ENCODE measurements around the gene EIF3D. TPM values are rescaled to one million over a fixed set of nuclear protein-coding genes. Genes with fewer than 3 reads are reported as not detected.

The EIF3D gene
- total RNA-seq, 2 donors from 2014 or later: 248 to 321 TPM

- Mint-ChIP-seq H3K4me1 (ENCODE audit: low read depth in 2 of 2) (peaks cover 4 to 11% of the 10 kb centered on the region in 2 donors), H3K27ac (no peak overlapping the region), H3K27me3 (no peaks in the 10 kb centered on the region), H3K36me3 (peaks cover 22% of the 10 kb centered on the region), H3K4me3 (no peak overlapping the region), H3K9me3 (no peaks in the 10 kb centered on the region)
- DNase-seq (ENCODE audit: low spot score) (no peak), ATAC-seq (no peak)
These were observed 53.6 kb downstream of the EIF3D start for GRCh38 chr22:36475341-36475740.

- no peak for ATAC-seq
- H3K9me3 Mint-ChIP-seq: no peaks in the 10 kb centered on the region
- H3K4me3 Mint-ChIP-seq: no peak overlapping the region
- no peaks in the 10 kb centered on the region for H3K27me3 Mint-ChIP-seq
- H3K27ac Mint-ChIP-seq: no peak overlapping the region
- H3K4me1 Mint-ChIP-seq (ENCODE audit: low read depth in 2 of 2): peaks cover 12 to 16% of the 10 kb centered on the region in 2 donors
- H3K36me3 Mint-ChIP-seq: peaks cover 22% of the 10 kb centered on the region
- no peak for DNase-seq (ENCODE audit: low spot score)
These were observed 56.3 kb downstream of the EIF3D start for GRCh38 chr22:36472689-36473088.

GRCh38 chr22:36471341-36471821 lies 57.6 kb downstream of the EIF3D start:
- no peak for DNase-seq (ENCODE audit: low spot score)
- no peak for ATAC-seq
- no peak overlapping the region for H3K4me3 Mint-ChIP-seq
- H3K9me3 Mint-ChIP-seq: no peaks in the 10 kb centered on the region
- peaks cover 12 to 20% of the 10 kb centered on the region in 2 donors for H3K4me1 Mint-ChIP-seq (ENCODE audit: low read depth in 2 of 2)
- H3K36me3 Mint-ChIP-seq: peaks cover 15% of the 10 kb centered on the region
- no peak overlapping the region for H3K27ac Mint-ChIP-seq
- H3K27me3 Mint-ChIP-seq: no peaks in the 10 kb centered on the region

GRCh38 chr22:36470994-36471331 lies 58.0 kb downstream of the EIF3D start:
- H3K36me3 Mint-ChIP-seq: peaks cover 13% of the 10 kb centered on the region
- H3K9me3 Mint-ChIP-seq: no peaks in the 10 kb centered on the region
- H3K27ac Mint-ChIP-seq: no peak overlapping the region
- DNase-seq (ENCODE audit: low spot score): no peak
- H3K4me1 Mint-ChIP-seq (ENCODE audit: low read depth in 2 of 2): peaks cover 12 to 19% of the 10 kb centered on the region in 2 donors
- H3K27me3 Mint-ChIP-seq: no peaks in the 10 kb centered on the region
- no peak overlapping the region for H3K4me3 Mint-ChIP-seq
- no peak for ATAC-seq

GRCh38 chr22:36470162-36470993 lies 58.6 kb downstream of the EIF3D start:
- Mint-ChIP-seq H3K36me3 (peaks cover 7% of the 10 kb centered on the region), H3K9me3 (no peaks in the 10 kb centered on the region), H3K4me1 (ENCODE audit: low read depth in 2 of 2) (peaks cover 12 to 16% of the 10 kb centered on the region in 2 donors), H3K27me3 (no peaks in the 10 kb centered on the region), H3K27ac (peak overlapping the region in 1 of 2 donors; percentile 19), H3K4me3 (no peak overlapping the region)
- DNase-seq (ENCODE audit: low spot score) (peak; percentile 94), ATAC-seq (peak; percentile 81 to 82)

- Mint-ChIP-seq H3K27me3 (no peaks in the 10 kb centered on the region), H3K4me1 (ENCODE audit: low read depth in 2 of 2) (peaks cover 12 to 16% of the 10 kb centered on the region in 2 donors), H3K9me3 (no peaks in the 10 kb centered on the region), H3K36me3 (peaks cover 6% of the 10 kb centered on the region), H3K4me3 (no peak overlapping the region), H3K27ac (no peak overlapping the region)
- ATAC-seq: no peak
- DNase-seq (ENCODE audit: low spot score): no peak
These were observed 59.8 kb downstream of the EIF3D start for GRCh38 chr22:36469094-36469710.

GRCh38 chr22:36467946-36468345 lies 61.0 kb downstream of the EIF3D start:
- Mint-ChIP-seq H3K4me1 (ENCODE audit: low read depth in 2 of 2) (peaks cover 12 to 16% of the 10 kb centered on the region in 2 donors), H3K9me3 (no peaks in the 10 kb centered on the region), H3K27ac (peak overlapping the region in 1 of 2 donors; percentile 64), H3K4me3 (no peak overlapping the region), H3K36me3 (peaks cover 6% of the 10 kb centered on the region), H3K27me3 (no peaks in the 10 kb centered on the region)
- ATAC-seq (peak in 1 of 2 donors; percentile 35), DNase-seq (ENCODE audit: low spot score) (no peak)

GRCh38 chr22:36467042-36467810 lies 61.7 kb downstream of the EIF3D start:
- no peaks in the 10 kb centered on the region for H3K9me3 Mint-ChIP-seq
- peak overlapping the region; percentile 35 to 79 for H3K27ac Mint-ChIP-seq
- H3K27me3 Mint-ChIP-seq: no peaks in the 10 kb centered on the region
- DNase-seq (ENCODE audit: low spot score) (no peak), ATAC-seq (no peak)
- H3K4me1 Mint-ChIP-seq (ENCODE audit: low read depth in 2 of 2): peaks cover 12 to 16% of the 10 kb centered on the region in 2 donors
- H3K36me3 Mint-ChIP-seq: peaks cover 5% of the 10 kb centered on the region
- no peak overlapping the region for H3K4me3 Mint-ChIP-seq

GRCh38 chr22:36466258-36466657 lies 62.7 kb downstream of the EIF3D start:
- ATAC-seq (no peak), DNase-seq (ENCODE audit: low spot score) (no peak)
- Mint-ChIP-seq H3K27ac (peak overlapping the region in 1 of 2 donors; percentile 35), H3K4me1 (ENCODE audit: low read depth in 2 of 2) (peaks cover 12 to 16% of the 10 kb centered on the region in 2 donors), H3K27me3 (no peaks in the 10 kb centered on the region), H3K9me3 (no peaks in the 10 kb centered on the region), H3K4me3 (no peak overlapping the region), H3K36me3 (no peaks in the 10 kb centered on the region)

- no peaks in the 10 kb centered on the region for H3K9me3 Mint-ChIP-seq
- peaks cover 10 to 12% of the 10 kb centered on the region in 2 donors for H3K4me1 Mint-ChIP-seq (ENCODE audit: low read depth in 2 of 2)
- no peaks in the 10 kb centered on the region for H3K27me3 Mint-ChIP-seq
- no peak overlapping the region for H3K4me3 Mint-ChIP-seq
- no peaks in the 10 kb centered on the region for H3K36me3 Mint-ChIP-seq
- DNase-seq (ENCODE audit: low spot score): no peak
- H3K27ac Mint-ChIP-seq: no peak overlapping the region
- ATAC-seq: no peak
These were observed 63.5 kb downstream of the EIF3D start for GRCh38 chr22:36465232-36466021.

GRCh38 chr22:36464715-36465231 lies 64.2 kb downstream of the EIF3D start:
- DNase-seq (ENCODE audit: low spot score): no peak
- H3K27ac Mint-ChIP-seq: no peak overlapping the region
- no peak for ATAC-seq
- peaks cover 5 to 7% of the 10 kb centered on the region in 2 donors for H3K4me1 Mint-ChIP-seq (ENCODE audit: low read depth in 2 of 2)
- H3K36me3 Mint-ChIP-seq: no peaks in the 10 kb centered on the region
- H3K9me3 Mint-ChIP-seq: no peaks in the 10 kb centered on the region
- no peak overlapping the region for H3K4me3 Mint-ChIP-seq
- no peaks in the 10 kb centered on the region for H3K27me3 Mint-ChIP-seq

- H3K9me3 Mint-ChIP-seq: no peaks in the 10 kb centered on the region
These were observed 65.2 kb downstream of the EIF3D start for GRCh38 chr22:36463783-36464184.

More at GRCh38 chr22:36463783-36464184, 65.2 kb downstream of the EIF3D start:
- no peak overlapping the region for H3K4me3 Mint-ChIP-seq
- DNase-seq (ENCODE audit: low spot score) (no peak), ATAC-seq (no peak)
- H3K27me3 Mint-ChIP-seq: no peaks in the 10 kb centered on the region
- H3K27ac Mint-ChIP-seq: no peak overlapping the region
- peaks cover 5 to 7% of the 10 kb centered on the region in 2 donors for H3K4me1 Mint-ChIP-seq (ENCODE audit: low read depth in 2 of 2)
- H3K36me3 Mint-ChIP-seq: no peaks in the 10 kb centered on the region

All from natural killer cell treated with Interleukin-12 subunit alpha and Interleukin-12 subunit beta and Interleukin-15 and Interleukin-18, amount 100 ng/mL, for 72 hours (primary cell).